Neuronal stem cell (in vitro differentiated cells): ENCODE data around the gene SLC22A15.

Experiments
- DNase-seq: peaks from one replicate; pipeline ENCODE4 v3.0.0-alpha.2; 2013; ENCODE audit warnings: low spot score
- H2AFZ ChIP-seq: one replicate; pipeline ENCODE4 v1.6.1; 2013; ENCODE audit warnings: mild to moderate bottlenecking, low read length, inconsistent platforms
- H2AK5ac ChIP-seq: 2 replicates; pipeline ENCODE4 v1.6.1; 2013; ENCODE audit warnings: low read depth, mild to moderate bottlenecking, inconsistent platforms, low read length, moderate library complexity, mixed read lengths
- H2BK120ac ChIP-seq: 2 replicates; pipeline ENCODE4 v1.6.1; 2013; ENCODE audit warnings: low read depth, mild to moderate bottlenecking, inconsistent platforms, low read length, moderate library complexity, mixed read lengths
- H2BK12ac ChIP-seq: one replicate; pipeline ENCODE4 v1.6.1; 2013; ENCODE audit warnings: low read length, inconsistent platforms
- H2BK15ac ChIP-seq: 2 replicates; pipeline ENCODE4 v1.6.1; 2013; ENCODE audit warnings: mild to moderate bottlenecking, low read length, inconsistent platforms, mixed read lengths
- H2BK5ac ChIP-seq: one replicate; pipeline ENCODE4 v1.6.1; 2013; ENCODE audit warnings: inconsistent platforms, mild to moderate bottlenecking, low read length, moderate library complexity
- H3K14ac ChIP-seq: one replicate; pipeline ENCODE4 v1.6.1; 2013; ENCODE audit warnings: low read length, inconsistent platforms
- H3K18ac ChIP-seq: 2 replicates; pipeline ENCODE4 v1.6.1; 2013; ENCODE audit warnings: low read length, inconsistent platforms
- H3K23ac ChIP-seq: 2 replicates; pipeline ENCODE4 v1.6.1; 2013; ENCODE audit warnings: low read depth, mild to moderate bottlenecking, mixed read lengths, low read length, inconsistent platforms; ENCODE audit not compliant: poor library complexity
- H3K27ac ChIP-seq: replicated peaks from 3 replicates; pipeline ENCODE4 v1.5.1; 2013; ENCODE audit warnings: low read length, inconsistent platforms
- H3K27me3 ChIP-seq, 3 experiments: 2 replicates each; pipeline ENCODE4 v1.6.1; 2013; ENCODE audit warnings: low read length in 3 of 3, mild to moderate bottlenecking in 2 of 3, inconsistent platforms in 1 of 3, low read depth in 1 of 3, mixed read lengths in 1 of 3, moderate library complexity in 1 of 3; ENCODE audit not compliant: control insufficient read depth in 3 of 3, insufficient read depth in 3 of 3
- H3K36me3 ChIP-seq, 2 donors: replicated peaks in 1 of 2; 2 replicates each; pipeline ENCODE4 v1.6.1; 2013; ENCODE audit warnings: low read length in 2 of 2; ENCODE audit not compliant: control insufficient read depth in 2 of 2, insufficient read depth in 2 of 2
- H3K4ac ChIP-seq: 2 replicates; pipeline ENCODE4 v1.6.1; 2013; ENCODE audit warnings: inconsistent platforms, mild to moderate bottlenecking, low read length, moderate library complexity
- H3K4me1 ChIP-seq, 2 donors: 1 replicate in 1 of 2; 2 replicates in 1 of 2; pipeline ENCODE4 v1.6.1; 2013; ENCODE audit warnings: low read length in 2 of 2, low read depth in 1 of 2; ENCODE audit not compliant: control insufficient read depth in 2 of 2, insufficient read depth in 1 of 2
- H3K4me2 ChIP-seq: one replicate; pipeline ENCODE4 v1.6.1; 2013; ENCODE audit warnings: mild to moderate bottlenecking, low read length, inconsistent platforms; ENCODE audit not compliant: insufficient read depth, poor library complexity, severe bottlenecking
- H3K4me3 ChIP-seq, 2 donors: 2 replicates each; pipeline ENCODE4 v1.5.1; 2013; ENCODE audit warnings: low read length in 2 of 2, mild to moderate bottlenecking in 2 of 2, inconsistent platforms in 1 of 2, moderate library complexity in 1 of 2
- H3K79me1 ChIP-seq: one replicate; pipeline ENCODE4 v1.6.1; 2013; ENCODE audit warnings: low read depth, mild to moderate bottlenecking, inconsistent platforms, low read length, moderate library complexity
- H3K9ac ChIP-seq: one replicate; pipeline ENCODE4 v1.6.1; 2013; ENCODE audit warnings: mild to moderate bottlenecking, low read depth, low read length, inconsistent platforms; ENCODE audit not compliant: poor library complexity
- H3K9me3 ChIP-seq, 2 donors: replicated peaks in 1 of 2; 2 replicates each; pipeline versions ENCODE3 to v1.6.1; 2013; ENCODE audit warnings: low read length in 2 of 2, mild to moderate bottlenecking in 2 of 2, inconsistent platforms in 1 of 2, low read depth in 1 of 2, mixed read lengths in 1 of 2, moderate library complexity in 1 of 2; ENCODE audit not compliant: control insufficient read depth in 2 of 2, insufficient read depth in 1 of 2
- H4K8ac ChIP-seq: one replicate; pipeline ENCODE4 v1.6.1; 2013; ENCODE audit warnings: low read depth, mild to moderate bottlenecking, inconsistent platforms, low read length, moderate library complexity
- H4K91ac ChIP-seq: one replicate; pipeline ENCODE4 v1.6.1; 2013; ENCODE audit warnings: low read length, low read depth, mild to moderate bottlenecking, inconsistent platforms; ENCODE audit not compliant: poor library complexity
- WGBS, 2 donors: extraction: QIAGEN DNeasy Blood & Tissue Kit; methylation state at CpG; one replicate each; pipeline ENCODE4 v1.1.7; 2013; ENCODE audit warnings: missing lambda C conversion rate in 2 of 2, mixed read lengths in 1 of 2; ENCODE audit not compliant: insufficient read length in 2 of 2, insufficient replicate concordance in 1 of 2; ENCODE audit errors: extremely low coverage in 2 of 2; 5-methylcytosine and 5-hydroxymethylcytosine counted together

Gene SLC22A15

GRCh38 chr1:115975569-115976061, 698 bp upstream of the SLC22A15 start:
- H2BK120ac ChIP-seq = no peak overlapping the region
- no peak overlapping the region for H2AK5ac ChIP-seq
- H3K36me3 ChIP-seq = no peaks in the 10 kb centered on the region
- H3K4ac ChIP-seq = no peak overlapping the region
- H3K9me3 ChIP-seq = no peaks in the 10 kb centered on the region
- H3K4me2 ChIP-seq = peak overlapping the region; percentile 85
- H3K4me1 ChIP-seq = no peaks in the 10 kb centered on the region
- H3K9ac ChIP-seq = no peak overlapping the region
- no peak overlapping the region for H4K8ac ChIP-seq
- peak overlapping the region; percentile 37 to 74 for H3K4me3 ChIP-seq
- H4K91ac ChIP-seq = no peak overlapping the region
- peak overlapping the region; percentile 89 for H2AFZ ChIP-seq
- H3K14ac ChIP-seq = no peak overlapping the region
- H2BK12ac ChIP-seq = no peak overlapping the region
- no peak for DNase-seq
- WGBS, 2 donors = no CpG with 5 or more reads among the region's 11 CpGs
- no peak overlapping the region for H2BK15ac ChIP-seq
- no peaks in the 10 kb centered on the region for H3K79me1 ChIP-seq
- H3K23ac ChIP-seq = no peak overlapping the region
- H3K18ac ChIP-seq = no peak overlapping the region
- no peak overlapping the region for H2BK5ac ChIP-seq
- peaks cover 0 to 35% (median 21%) of the 10 kb centered on the region in 3 experiments for H3K27me3 ChIP-seq
- no peak overlapping the region for H3K27ac ChIP-seq

- H3K4me1 ChIP-seq = no peaks in the 10 kb centered on the region
- no CpG with 5 or more reads among the region's 15 CpGs for WGBS, 2 donors
- no peak overlapping the region for H3K9ac ChIP-seq
- no peak overlapping the region for H2BK15ac ChIP-seq
- H3K18ac ChIP-seq = no peak overlapping the region
- no peaks in the 10 kb centered on the region for H3K9me3 ChIP-seq
- no peak overlapping the region for H2BK12ac ChIP-seq
- H4K8ac ChIP-seq = no peak overlapping the region
- no peak overlapping the region for H4K91ac ChIP-seq
- no peak overlapping the region for H3K27ac ChIP-seq
- no peak overlapping the region for H2AK5ac ChIP-seq
- H3K14ac ChIP-seq = no peak overlapping the region
- H3K4ac ChIP-seq = no peak overlapping the region
- H3K79me1 ChIP-seq = no peaks in the 10 kb centered on the region
- peak overlapping the region in 1 of 2 donors; percentile 75 for H3K4me3 ChIP-seq
- peaks cover 0 to 35% (median 21%) of the 10 kb centered on the region in 3 experiments for H3K27me3 ChIP-seq
- H3K23ac ChIP-seq = peak overlapping the region; percentile 74
- H2BK5ac ChIP-seq = no peak overlapping the region
- H2BK120ac ChIP-seq = no peak overlapping the region
- peak overlapping the region; percentile 89 for H2AFZ ChIP-seq
- peak overlapping the region; percentile 85 for H3K4me2 ChIP-seq
- no peaks in the 10 kb centered on the region for H3K36me3 ChIP-seq
- no peak for DNase-seq
These were observed 697 bp downstream of the SLC22A15 start for GRCh38 chr1:115976921-115977498.

- no peak overlapping the region for H3K4me3 ChIP-seq
- no peak overlapping the region for H4K91ac ChIP-seq
- H2BK12ac ChIP-seq = no peak overlapping the region
- no peak overlapping the region for H3K9ac ChIP-seq
- no peak overlapping the region for H2AK5ac ChIP-seq
- no peak overlapping the region for H3K14ac ChIP-seq
- H2BK15ac ChIP-seq = no peak overlapping the region
- no peak for DNase-seq
- no peaks in the 10 kb centered on the region for H3K4me1 ChIP-seq
- H3K27ac ChIP-seq = no peak overlapping the region
- no peak overlapping the region for H3K23ac ChIP-seq
- H2BK5ac ChIP-seq = no peak overlapping the region
- no peaks in the 10 kb centered on the region for H3K36me3 ChIP-seq
- no peak overlapping the region for H2AFZ ChIP-seq
- no peak overlapping the region for H2BK120ac ChIP-seq
- H3K79me1 ChIP-seq = no peaks in the 10 kb centered on the region
- H3K18ac ChIP-seq = no peak overlapping the region
- no CpG with 5 or more reads among the region's 9 CpGs for WGBS, 2 donors
- H3K4ac ChIP-seq = no peak overlapping the region
- H3K4me2 ChIP-seq = no peak overlapping the region
- no peaks in the 10 kb centered on the region for H3K9me3 ChIP-seq
- peaks cover 0 to 35% (median 21%) of the 10 kb centered on the region in 3 experiments for H3K27me3 ChIP-seq
- H4K8ac ChIP-seq = no peak overlapping the region
These were observed 1.4 kb downstream of the SLC22A15 start for GRCh38 chr1:115977499-115978258.

GRCh38 chr1:115978292-115978941, 2.1 kb downstream of the SLC22A15 start:
- Histone ChIP-seq H2BK12ac (no peak overlapping the region), H3K4me1 (no peaks in the 10 kb centered on the region), H3K27ac (no peak overlapping the region), H3K9ac (no peak overlapping the region), H3K4me3 (no peak overlapping the region), H3K18ac (no peak overlapping the region), H3K4me2 (no peak overlapping the region), H2BK120ac (no peak overlapping the region), H2BK5ac (no peak overlapping the region), H3K27me3 (peaks cover 0 to 35% (median 21%) of the 10 kb centered on the region in 3 experiments), H4K8ac (no peak overlapping the region), H4K91ac (no peak overlapping the region), H3K79me1 (no peaks in the 10 kb centered on the region), H2BK15ac (no peak overlapping the region), H2AK5ac (no peak overlapping the region), H3K23ac (no peak overlapping the region), H3K9me3 (no peaks in the 10 kb centered on the region), H3K14ac (no peak overlapping the region), H3K36me3 (no peaks in the 10 kb centered on the region), H2AFZ (no peak overlapping the region), H3K4ac (no peak overlapping the region)
- no CpG with 5 or more reads among the region's 6 CpGs for WGBS, 2 donors
- DNase-seq = no peak
